HG02970 (cell line): ENCODE results near the gene CLVS2.

Source experiments
- ATAC-seq: cut with Tn5 transposase; IDR thresholded peaks from one replicate; pipeline ENCODE4 v1.9.1; 2021; ENCODE audit warnings: mild to moderate bottlenecking, moderate library complexity, moderate number of reproducible peaks; ENCODE audit not compliant: unreplicated experiment, low FRiP score

The CLVS2 gene

GRCh38 chr6:122995921-122996793 lies at the start of gene CLVS2:
TSS of gene CLVS2 (plus strand) at chr6:122996235. CDS start at chr6:122997778, 1,543 bp downstream.
- no peak for ATAC-seq

- ATAC-seq, result no peak
Measured at GRCh38 chr6:122947355-122947754, 48.7 kb upstream of the CLVS2 start.

GRCh38 chr6:122953766-122954165 lies 42.3 kb upstream of the CLVS2 start:
- ATAC-seq, result no peak

GRCh38 chr6:122956376-122956775 lies 39.7 kb upstream of the CLVS2 start:
- ATAC-seq, result no peak

GRCh38 chr6:122962000-122962624 lies 33.9 kb upstream of the CLVS2 start:
- ATAC-seq, result no peak

- ATAC-seq, result no peak
Measured at GRCh38 chr6:122969999-122970533, 26.0 kb upstream of the CLVS2 start.

GRCh38 chr6:122977180-122977579 lies 18.9 kb upstream of the CLVS2 start:
- ATAC-seq, result no peak

- no peak for ATAC-seq
Measured at GRCh38 chr6:122984393-122984792, 11.6 kb upstream of the CLVS2 start.

GRCh38 chr6:122994256-122994655 lies 1.8 kb upstream of the CLVS2 start:
- ATAC-seq, result no peak

GRCh38 chr6:122996794-122997505 lies 915 bp downstream of the CLVS2 start:
- ATAC-seq, result no peak

GRCh38 chr6:122997541-122998150 lies 1.6 kb downstream of the CLVS2 start:
- no peak for ATAC-seq

GRCh38 chr6:122998403-122998975 lies 2.5 kb downstream of the CLVS2 start:
- no peak for ATAC-seq

- ATAC-seq, result no peak
Measured at GRCh38 chr6:123000244-123000770, 4.3 kb downstream of the CLVS2 start.

GRCh38 chr6:123001540-123001939 lies 5.5 kb downstream of the CLVS2 start:
- ATAC-seq, result no peak

GRCh38 chr6:123007885-123008284 lies 11.8 kb downstream of the CLVS2 start:
- ATAC-seq, result no peak

GRCh38 chr6:123009059-123009458 lies 13.0 kb downstream of the CLVS2 start:
- no peak for ATAC-seq

- ATAC-seq, result no peak
Measured at GRCh38 chr6:123014835-123015234, 18.8 kb downstream of the CLVS2 start.

- no peak for ATAC-seq
Measured at GRCh38 chr6:123016431-123017103, 20.5 kb downstream of the CLVS2 start.

GRCh38 chr6:123017104-123017682 lies 21.2 kb downstream of the CLVS2 start:
- ATAC-seq, result no peak
